HG03064 (cell line): Measurements from ENCODE around the gene DCN.

ENCODE experiments used
- ATAC-seq: cut with Tn5 transposase; IDR thresholded peaks from one replicate; pipeline ENCODE4 v1.9.1; 2021; ENCODE audit warnings: low read depth; ENCODE audit not compliant: unreplicated experiment

DCN gene

GRCh38 chr12:91188778-91189177 lies 6.2 kb upstream of the DCN start:
- ATAC-seq = no peak

GRCh38 chr12:91186156-91186555 lies 3.5 kb upstream of the DCN start:
- no peak for ATAC-seq

- ATAC-seq = no peak
These were observed 2.8 kb upstream of the DCN start for GRCh38 chr12:91185421-91185820.

GRCh38 chr12:91183551-91183950 lies 934 bp upstream of the DCN start:
- no peak for ATAC-seq

- no peak for ATAC-seq
These were observed 1.8 kb downstream of the DCN start for GRCh38 chr12:91180582-91181395.

GRCh38 chr12:91179966-91180561 lies 2.6 kb downstream of the DCN start:
- no peak for ATAC-seq

- ATAC-seq = no peak
These were observed 3.3 kb downstream of the DCN start for GRCh38 chr12:91179315-91179714.

- ATAC-seq = no peak
These were observed 3.8 kb downstream of the DCN start for GRCh38 chr12:91178781-91179180.

GRCh38 chr12:91178139-91178561 lies 4.5 kb downstream of the DCN start:
- no peak for ATAC-seq

GRCh38 chr12:91177381-91177780 lies 5.2 kb downstream of the DCN start:
- no peak for ATAC-seq

- no peak for ATAC-seq
These were observed 5.7 kb downstream of the DCN start for GRCh38 chr12:91176915-91177314.

GRCh38 chr12:91176358-91176757 lies 6.3 kb downstream of the DCN start:
- no peak for ATAC-seq

GRCh38 chr12:91173124-91173523 lies 9.5 kb downstream of the DCN start:
- no peak for ATAC-seq

- ATAC-seq = no peak
These were observed 10.5 kb downstream of the DCN start for GRCh38 chr12:91172096-91172495.

GRCh38 chr12:91171476-91171875 lies 11.1 kb downstream of the DCN start:
- ATAC-seq = no peak

- ATAC-seq = no peak
These were observed 19.5 kb downstream of the DCN start for GRCh38 chr12:91163116-91163515.

GRCh38 chr12:91161009-91161408 lies 21.6 kb downstream of the DCN start:
- no peak for ATAC-seq

GRCh38 chr12:91155990-91156389 lies 26.6 kb downstream of the DCN start:
- ATAC-seq = no peak

GRCh38 chr12:91154131-91154530 lies 28.5 kb downstream of the DCN start:
- no peak for ATAC-seq

GRCh38 chr12:91144053-91144452 lies 38.6 kb downstream of the DCN start:
- no peak for ATAC-seq

GRCh38 chr12:91143206-91143605 lies 39.4 kb downstream of the DCN start:
- no peak for ATAC-seq

- no peak for ATAC-seq
These were observed 40.4 kb downstream of the DCN start for GRCh38 chr12:91142221-91142631.
